GM04504 (cell line): Measurements from ENCODE around the gene ADGRA1.
"Not testable (repeated sequence)": the region's sequence is repeated elsewhere in the genome, so short reads cannot be mapped to it uniquely, and the experiment has no call there.

Experiments used
- DNase-seq: peaks from one replicate; pipeline ENCODE4 v3.0.0-alpha.2; 2012; ENCODE audit warnings: low read depth

Gene ADGRA1, protein sequence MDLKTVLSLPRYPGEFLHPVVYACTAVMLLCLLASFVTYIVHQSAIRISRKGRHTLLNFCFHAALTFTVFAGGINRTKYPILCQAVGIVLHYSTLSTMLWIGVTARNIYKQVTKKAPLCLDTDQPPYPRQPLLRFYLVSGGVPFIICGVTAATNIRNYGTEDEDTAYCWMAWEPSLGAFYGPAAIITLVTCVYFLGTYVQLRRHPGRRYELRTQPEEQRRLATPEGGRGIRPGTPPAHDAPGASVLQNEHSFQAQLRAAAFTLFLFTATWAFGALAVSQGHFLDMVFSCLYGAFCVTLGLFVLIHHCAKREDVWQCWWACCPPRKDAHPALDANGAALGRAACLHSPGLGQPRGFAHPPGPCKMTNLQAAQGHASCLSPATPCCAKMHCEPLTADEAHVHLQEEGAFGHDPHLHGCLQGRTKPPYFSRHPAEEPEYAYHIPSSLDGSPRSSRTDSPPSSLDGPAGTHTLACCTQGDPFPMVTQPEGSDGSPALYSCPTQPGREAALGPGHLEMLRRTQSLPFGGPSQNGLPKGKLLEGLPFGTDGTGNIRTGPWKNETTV

DNA sequence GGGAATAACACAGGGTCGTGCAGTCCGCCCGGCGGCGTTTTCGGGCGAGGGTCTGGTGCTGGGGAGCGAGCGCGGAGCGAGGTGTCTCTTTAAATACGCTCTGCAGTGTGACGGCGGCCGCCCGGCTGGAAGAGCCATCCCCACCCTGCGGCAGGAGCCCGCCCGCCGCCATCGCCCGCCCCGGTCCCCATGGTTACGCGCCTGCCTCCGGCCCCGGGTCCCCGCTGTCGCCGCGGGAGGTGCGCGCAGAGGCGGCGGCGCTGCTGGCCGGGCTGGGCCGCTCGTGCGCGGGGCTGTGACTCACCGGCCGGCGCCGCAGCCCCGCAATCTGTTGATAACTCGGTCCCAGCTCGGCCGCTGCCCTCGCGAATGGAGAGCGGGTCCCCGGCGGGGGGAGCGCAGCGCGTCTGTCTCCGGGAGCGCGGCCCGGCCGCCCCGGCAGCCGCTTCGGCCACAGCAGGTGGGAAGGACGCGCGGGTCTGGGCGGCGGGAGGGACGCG lies at the start of gene ADGRA1:
Gene ADGRA1 (plus strand): TSS at position 246 of the 500 bp plus-strand sequence. CDS start 986 bp downstream, outside the sequence.
- DNase-seq, result no peak

DNA sequence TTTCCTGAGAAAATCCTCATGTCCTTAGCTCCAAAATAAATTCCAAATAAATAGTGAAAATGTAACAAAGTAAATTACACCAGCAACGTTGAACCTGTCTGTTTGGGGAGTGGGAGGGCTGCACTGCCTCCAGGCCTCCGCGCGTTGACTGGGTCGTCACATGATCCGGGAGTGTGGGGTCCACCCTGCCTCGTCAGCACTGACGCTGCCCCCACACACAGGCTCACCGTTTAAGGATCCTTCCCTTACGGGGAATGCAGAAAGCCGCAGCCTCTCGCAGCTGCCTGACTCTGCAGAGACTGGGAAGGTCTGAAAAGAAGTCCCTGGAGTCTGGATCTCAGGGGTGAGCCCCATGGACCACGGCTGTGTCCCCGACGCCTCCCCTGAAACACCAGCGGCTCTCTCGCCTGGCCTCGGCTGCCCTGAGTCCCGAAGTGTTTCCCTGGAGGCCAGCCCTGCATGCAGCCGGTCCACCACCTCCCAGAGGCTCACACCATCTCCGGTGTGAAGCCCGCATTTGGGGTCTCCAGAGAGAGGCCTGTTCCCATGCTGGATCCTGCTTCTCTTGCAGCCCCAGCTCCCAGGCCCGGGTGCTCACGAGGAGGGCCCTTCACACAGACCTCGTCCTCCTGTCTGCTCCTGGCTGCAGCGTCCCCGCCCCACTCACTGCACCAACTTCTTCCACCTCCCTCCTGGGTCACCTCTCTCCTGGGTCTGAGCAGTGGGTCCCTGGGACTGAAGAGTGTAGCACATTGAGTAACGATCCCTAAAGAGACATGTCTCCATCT lies 49.5 kb upstream of the ADGRA1 start:
- no peak for DNase-seq

DNA sequence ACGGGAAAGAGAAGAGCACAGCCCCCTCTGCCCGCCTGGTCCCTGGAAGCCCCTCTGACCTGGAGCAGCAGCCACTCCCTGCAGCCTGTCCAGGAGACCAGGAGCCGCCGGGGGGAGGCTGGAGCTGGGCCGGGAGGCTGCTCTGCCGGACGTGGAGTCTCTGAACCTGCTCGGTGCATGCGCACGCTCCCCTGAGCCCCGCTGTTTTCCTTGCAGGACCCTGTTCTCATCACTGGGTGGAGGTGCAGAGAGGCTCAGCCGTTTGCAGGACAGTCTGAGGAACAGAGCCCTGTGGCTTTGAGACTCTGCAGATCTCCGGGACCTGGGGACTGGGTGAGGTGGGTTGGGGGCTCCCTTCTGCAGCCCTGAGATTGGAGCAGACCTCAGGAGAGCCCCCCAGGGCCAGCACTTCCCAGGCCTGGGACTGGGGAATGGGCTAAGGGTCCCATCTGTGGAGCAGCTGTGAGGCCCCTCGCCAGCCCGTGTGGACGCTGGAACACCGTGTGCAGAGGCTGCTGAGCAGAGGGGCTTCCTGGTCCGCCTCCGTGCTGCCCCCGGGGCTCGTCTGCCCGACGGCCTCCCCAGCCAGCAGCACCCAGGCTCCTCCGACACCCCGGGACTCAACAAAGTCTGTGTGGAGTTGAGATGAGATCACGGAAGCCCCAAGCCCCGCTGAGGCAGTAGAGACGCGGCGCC lies 48.5 kb upstream of the ADGRA1 start:
- DNase-seq, result no peak

- DNase-seq, result no peak
These were observed 47.9 kb upstream of the ADGRA1 start for GRCh38 chr10:133039803-133040165.

DNA sequence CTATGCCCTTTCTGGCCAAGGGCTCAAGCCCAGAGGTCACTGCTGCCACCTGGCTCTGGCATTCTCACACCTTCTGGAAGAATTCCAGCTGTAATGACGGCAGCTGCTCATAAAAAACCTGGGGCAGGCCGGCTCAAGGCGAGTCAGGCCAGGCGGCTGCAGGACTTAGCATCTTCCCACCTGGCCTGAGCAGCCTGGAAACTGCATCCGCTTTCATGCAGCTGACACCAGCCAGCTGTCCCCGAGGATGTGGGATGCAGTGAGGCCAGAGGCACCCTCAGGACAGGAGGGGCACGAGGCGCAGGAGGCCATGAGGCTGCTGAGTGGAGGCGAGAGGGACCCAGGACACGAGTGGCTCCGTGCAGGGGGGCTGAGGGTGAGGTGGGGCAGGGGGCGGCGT lies 47.5 kb upstream of the ADGRA1 start:
- DNase-seq, result no peak

DNA sequence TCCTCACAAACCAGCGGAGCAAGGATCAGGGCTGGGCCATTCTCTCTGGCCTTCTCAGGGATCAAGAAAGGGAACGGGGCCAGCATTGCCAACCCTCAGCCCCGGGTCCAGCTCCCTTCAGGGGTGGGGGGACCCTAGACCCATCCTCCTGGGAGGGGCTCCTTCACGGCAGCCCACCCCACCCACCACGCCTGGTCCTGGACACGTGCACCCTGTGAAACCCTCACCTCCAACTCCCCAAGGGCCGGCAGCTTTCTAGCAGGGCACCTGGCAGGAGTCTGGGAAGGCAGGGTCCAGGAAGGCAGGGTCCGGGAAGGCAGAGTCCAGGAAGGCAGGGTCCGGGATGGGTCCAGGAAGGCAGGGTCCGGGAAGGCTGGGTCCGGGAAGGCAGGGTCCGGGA lies 46.6 kb upstream of the ADGRA1 start:
- no peak for DNase-seq

DNA sequence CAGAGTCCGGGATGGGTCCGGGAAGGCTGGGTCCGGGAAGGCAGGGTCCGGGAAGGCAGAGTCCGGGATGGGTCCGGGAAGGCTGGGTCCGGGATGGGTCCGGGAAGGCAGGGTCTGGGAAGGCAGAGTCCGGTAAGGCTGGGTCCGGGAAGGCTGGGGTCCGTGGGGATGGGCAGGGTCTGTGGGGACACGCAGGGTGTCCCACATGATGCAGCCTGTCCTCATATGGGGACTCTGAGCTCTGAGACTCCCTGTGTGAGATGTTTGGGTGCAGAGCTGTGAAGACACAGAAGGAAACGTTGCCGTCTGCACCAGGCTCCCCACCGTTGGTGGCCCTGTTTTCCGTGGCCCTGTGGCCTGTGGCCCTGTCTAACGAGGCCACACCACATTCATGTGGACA lies 45.7 kb upstream of the ADGRA1 start:
- no peak for DNase-seq

DNA sequence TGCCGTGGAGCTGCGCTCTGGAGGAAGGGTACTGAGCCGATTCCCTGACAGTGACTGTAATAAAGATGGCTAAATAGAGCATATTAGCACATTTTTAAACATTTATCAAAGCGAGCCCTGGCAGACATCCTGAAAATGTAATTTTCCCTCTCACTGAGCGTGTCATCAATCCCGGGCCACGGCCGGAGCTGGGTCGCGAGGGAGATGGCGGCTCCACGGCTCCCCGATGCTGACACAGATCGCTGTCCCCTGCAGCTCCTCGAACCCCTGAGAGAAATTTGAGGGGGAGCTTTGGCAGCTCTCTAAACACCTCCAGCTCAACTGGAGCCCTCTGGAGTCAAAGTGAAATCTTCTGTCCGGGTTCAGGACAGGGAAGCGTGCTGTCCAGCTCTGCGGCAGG lies 44.9 kb upstream of the ADGRA1 start:
- DNase-seq, result no peak

GRCh38 chr10:133043541-133044225 lies 44.0 kb upstream of the ADGRA1 start:
- no peak for DNase-seq

GRCh38 chr10:133044401-133044811 lies 43.3 kb upstream of the ADGRA1 start:
- DNase-seq, result no peak

GRCh38 chr10:133045556-133046389 lies 42.0 kb upstream of the ADGRA1 start:
- no peak for DNase-seq

DNA sequence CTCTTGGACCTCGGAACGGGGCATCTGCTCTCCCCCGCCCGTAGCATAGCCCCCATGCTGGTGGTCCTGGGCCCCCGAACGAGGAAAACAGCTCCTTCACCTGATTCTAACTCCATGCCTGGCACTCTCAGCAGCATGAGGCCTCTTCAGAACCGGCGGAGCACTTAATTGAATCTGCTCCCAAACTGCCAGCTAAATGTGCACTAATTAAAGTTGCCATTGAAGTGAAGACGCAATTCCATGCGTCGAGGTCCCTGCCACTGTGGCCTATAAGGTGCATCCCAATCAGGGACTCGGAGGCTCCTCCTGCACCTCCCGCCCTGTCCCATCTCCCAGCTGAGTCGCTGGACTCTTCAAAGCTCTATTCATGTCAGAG lies 41.3 kb upstream of the ADGRA1 start:
- DNase-seq, result no peak

GRCh38 chr10:133047526-133048123 lies 40.1 kb upstream of the ADGRA1 start:
- no peak for DNase-seq

DNA sequence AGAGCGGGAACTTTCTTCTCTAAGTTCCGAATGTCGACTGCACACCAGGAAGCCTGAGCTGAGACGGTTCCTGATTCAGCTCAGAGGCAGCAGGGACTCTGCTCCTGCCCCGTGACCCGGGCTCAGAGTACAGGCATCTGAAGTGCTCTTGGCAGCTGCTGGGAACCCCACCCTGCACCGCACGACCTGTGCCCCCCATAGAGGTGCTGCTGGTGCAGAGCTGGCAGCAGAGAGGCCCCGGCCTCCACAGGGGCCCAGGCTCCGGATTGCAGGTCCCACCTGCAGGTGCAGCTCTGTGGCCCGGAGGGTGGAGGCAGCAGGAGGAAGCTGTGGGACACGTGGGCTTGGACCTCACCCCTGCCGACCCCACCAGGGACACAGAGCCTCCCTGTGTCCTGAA lies 39.5 kb upstream of the ADGRA1 start:
- DNase-seq, result no peak

GRCh38 chr10:133048926-133049325 lies 38.8 kb upstream of the ADGRA1 start:
- DNase-seq, result no peak

DNA sequence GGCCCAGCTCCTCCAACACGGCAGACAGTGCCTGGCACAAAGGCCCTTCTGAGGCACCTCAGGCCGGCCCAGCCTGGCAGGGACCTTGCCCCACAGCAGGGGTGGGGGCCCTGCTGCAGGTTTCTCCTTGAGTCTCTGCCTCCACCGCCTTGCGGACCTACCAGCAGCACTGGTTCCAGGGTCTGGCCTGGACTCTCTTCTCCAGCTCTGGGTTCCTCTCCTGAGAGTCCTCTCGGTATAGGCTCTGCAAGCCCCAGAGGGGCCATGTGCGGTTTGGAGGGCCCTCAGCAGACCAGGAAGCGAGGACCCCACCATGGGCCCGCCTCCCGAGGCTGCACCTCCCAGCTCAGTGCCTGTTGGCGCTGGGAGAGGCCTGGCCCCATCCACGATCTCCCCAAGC lies 38.1 kb upstream of the ADGRA1 start:
- no peak for DNase-seq

DNA sequence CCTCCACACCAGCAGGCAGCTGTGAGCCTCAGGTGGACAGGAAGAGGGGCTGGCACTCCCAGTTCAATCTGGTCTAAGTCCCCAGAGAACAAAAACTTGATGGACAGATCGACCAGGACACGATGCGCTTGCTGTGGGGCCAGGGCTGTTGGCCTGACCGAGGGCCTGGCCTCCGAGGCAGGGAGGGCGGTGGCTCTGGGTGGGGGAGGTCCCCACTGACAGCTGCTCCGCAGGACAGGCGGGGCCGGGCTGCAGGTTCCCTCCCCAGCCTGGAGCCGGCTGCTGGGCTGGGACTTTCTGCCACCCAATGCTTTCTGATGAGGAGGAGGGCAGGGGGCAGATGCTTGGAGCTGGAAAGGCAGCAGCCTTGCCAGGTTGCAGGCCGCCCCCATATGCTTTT lies 37.4 kb upstream of the ADGRA1 start:
- no peak for DNase-seq

DNA sequence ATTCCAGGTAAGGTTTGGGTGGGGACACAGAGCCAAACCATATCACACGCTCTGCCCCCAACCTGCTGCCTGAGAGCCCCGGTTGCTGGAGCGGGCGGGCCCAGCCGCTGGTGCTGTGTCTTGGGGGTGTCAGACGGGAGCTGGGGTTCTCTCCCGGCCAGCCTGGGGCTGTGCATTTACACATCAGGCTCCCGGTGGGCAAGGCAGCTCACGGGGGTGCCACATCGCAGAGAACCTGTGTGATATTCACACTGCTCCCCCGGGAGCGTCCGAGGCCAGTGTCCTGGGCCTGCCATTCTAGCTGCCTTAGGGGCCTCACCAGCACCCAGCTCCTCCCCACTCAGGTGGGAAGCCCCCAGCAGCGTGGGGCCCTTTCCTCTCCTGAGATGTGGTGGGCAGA lies 35.6 kb upstream of the ADGRA1 start:
- DNase-seq, result no peak

- not testable (repeated sequence) for DNase-seq
These were observed 34.1 kb upstream of the ADGRA1 start for GRCh38 chr10:133053527-133054133.

GRCh38 chr10:133055470-133055869 lies 32.3 kb upstream of the ADGRA1 start:
- DNase-seq, result no peak
